GM12878 (cell line): ENCODE data around the gene NINL. TPM values are rescaled to one million over a fixed set of nuclear protein-coding genes. Genes with fewer than 3 reads are reported as not detected.
"Not testable (repeated sequence)": the region's sequence is repeated elsewhere in the genome, so short reads cannot be mapped to it uniquely, and the experiment has no call there.

Experiments
- ATAC-seq: fragments of 200-7000 bp; cut with Tn5 transposase; 3 replicates; pipeline ENCODE4 v1.9.1; 2020; ENCODE audit warnings: mild to moderate bottlenecking, moderate library complexity
- BruUV-seq: library from RNA; stranded (reverse); fragments of 400-500 nt; replicated peaks from 2 replicates; lab custom pipeline; 2021; lab: Mats Ljungman, UMichigan
- CTCF ChIA-PET: fragments of 300-600 bp; sonication (Branson Sonifier 250); formaldehyde crosslinking; extraction: SDS; loops from one replicate; lab custom pipeline; 2021; ENCODE audit warnings: inconsistent platforms; lab: Yijun Ruan, JAX
- POLR2A ChIA-PET: fragments of 350-600 bp; formaldehyde crosslinking; extraction: SDS; loops from one replicate; lab custom pipeline; 2021; ENCODE audit warnings: inconsistent platforms; lab: Charles Lee
- RAD21 ChIA-PET: fragments of 300-600 bp; sonication (Branson Sonifier 250); formaldehyde crosslinking; loops from one replicate; lab custom pipeline; 2023; ENCODE audit warnings: antibody characterized with exemption; ENCODE audit not compliant: unreplicated experiment; lab: Charles Lee
- SMC1A ChIA-PET: fragments of 300-600 bp; sonication (Branson Sonifier 250); formaldehyde crosslinking; loops from one replicate; lab custom pipeline; 2023; ENCODE audit not compliant: unreplicated experiment, uncharacterized antibody; lab: Charles Lee
- DNase-seq: peaks from one replicate; pipeline ENCODE4 v3.0.0-alpha.2; 2011; ENCODE audit warnings: low read depth, low spot score
- FAIRE-seq: peaks from 3 replicates; lab custom pipeline; 2011; peaks lifted over from hg19 to GRCh38; lab: Jason Lieb, UNC
- H2AFZ ChIP-seq: 2 replicates; pipeline ENCODE4 v1.6.0; 2011; ENCODE audit warnings: low read depth, low read length, control low read depth; ENCODE audit not compliant: control insufficient read depth
- H3K27ac ChIP-seq: 2 replicates; pipeline ENCODE4 v1.5.1; 2011; ENCODE audit warnings: control low read depth; ENCODE audit not compliant: control insufficient read depth, insufficient read depth
- H3K27me3 ChIP-seq, 2 experiments: replicated peaks in 1 of 2; 2 replicates each; pipeline versions ENCODE4 v1.6.0 to v1.6.1; 2011; ENCODE audit warnings: low read length in 1 of 2; ENCODE audit not compliant: control insufficient read depth in 2 of 2, insufficient read depth in 2 of 2
- H3K36me3 ChIP-seq, 2 experiments: 2 replicates each; pipeline ENCODE4 v1.5.1; 2011; ENCODE audit warnings: low read length in 1 of 2; ENCODE audit not compliant: control insufficient read depth in 2 of 2, insufficient read depth in 2 of 2
- H3K4me1 ChIP-seq: 2 replicates; pipeline ENCODE4 v1.6.1; 2011; ENCODE audit warnings: mild to moderate bottlenecking, low read length, moderate library complexity, mixed read lengths; ENCODE audit not compliant: control insufficient read depth, insufficient read depth
- H3K4me2 ChIP-seq: 2 replicates; pipeline ENCODE4 v1.6.0; 2011; ENCODE audit warnings: control low read depth; ENCODE audit not compliant: control insufficient read depth, insufficient read depth
- H3K4me3 ChIP-seq: fragments of 200-600 bp; sonication (generic); 2 replicates; pipeline ENCODE4 v1.5.1; 2016
- H3K79me2 ChIP-seq: 2 replicates; pipeline ENCODE4 v1.6.0; 2011; ENCODE audit warnings: low read length; ENCODE audit not compliant: control insufficient read depth, insufficient read depth
- H3K9ac ChIP-seq: 2 replicates; pipeline ENCODE4 v1.8.0; 2011; ENCODE audit warnings: low read length, control low read depth, mixed read lengths; ENCODE audit not compliant: control insufficient read depth, insufficient read depth
- H3K9me3 ChIP-seq: replicated peaks from 3 replicates; pipeline ENCODE4 v1.5.1; 2011; ENCODE audit warnings: mild to moderate bottlenecking, low read length; ENCODE audit not compliant: control insufficient read depth, insufficient read depth
- H4K20me1 ChIP-seq: 2 replicates; pipeline ENCODE4 v1.6.0; 2011; ENCODE audit not compliant: control insufficient read depth, insufficient read depth
- WGBS: methylation state at CpG from one replicate; pipeline ENCODE4 v1.1.6; 2016; ENCODE audit warnings: low lambda C conversion rate; ENCODE audit not compliant: insufficient replicate concordance, insufficient coverage; ENCODE audit errors: missing lambda C conversion rate; 5-methylcytosine and 5-hydroxymethylcytosine counted together
- in situ Hi-C: fragments of 300-500 bp; cut with MboI; formaldehyde crosslinking; loops from 9 replicates; pipeline ENCODE4 v1.14.3; 2018; ENCODE audit warnings: mixed read lengths
- intact Hi-C: fragments of 100-400 bp; cut with micrococcal nuclease; formaldehyde crosslinking; loops from one replicate; pipeline ENCODE4 v1.14.2; 2022; ENCODE audit not compliant: unreplicated experiment
- polyA plus RNA-seq, 11 experiments: library from polyadenylated mRNA; depleted of rRNA in 4 of 11; unstranded in 6 of 11; stranded (reverse) in 5 of 11; fragments of >200 nt; fragmentation: Nextera tagmentation in 4 of 11; fragmentation: Illumina TruSeq in 1 of 11; extraction: Ambion mirVana in 4 of 11; extraction: Trizol in 1 of 11; gene quantifications; 1 replicate in 1 of 11; 2 replicates in 10 of 11; pipeline versions ENCODE4 v1.2.1 to v1.2.3, GENCODE V29; 2011 to 2016; ENCODE audit warnings: inconsistent platforms in 2 of 11, missing spikeins in 2 of 11, low read depth in 1 of 11
- total RNA-seq, 4 experiments: library from RNA; depleted of rRNA in 3 of 4; stranded (reverse); fragments of >200 nt in 3 of 4; fragmentation: Illumina TruSeq in 1 of 4; extraction: Trizol in 1 of 4; gene quantifications; 2 replicates each; pipeline versions ENCODE4 v1.2.1 to v1.2.3, GENCODE V29; 2013 to 2021

The NINL gene
- total and polyA plus RNA-seq, 10 of the 15 experiments (the other 5 are each of a cell fraction or from before 2014, with no cell fraction given) = 0.04 to 0.77 (median 0.23) TPM; not detected in 1

- H3K27ac ChIP-seq, RAD21 ChIA-PET, POLR2A ChIA-PET, H3K4me2 ChIP-seq, H3K79me2 ChIP-seq, H3K9ac ChIP-seq, BruUV-seq, CTCF ChIA-PET, H3K36me3 ChIP-seq, H4K20me1 ChIP-seq, DNase-seq, H3K9me3 ChIP-seq, H3K4me3 ChIP-seq, H3K27me3 ChIP-seq, H2AFZ ChIP-seq, H3K4me1 ChIP-seq, intact Hi-C loops, SMC1A ChIA-PET, ATAC-seq, FAIRE-seq: not testable (repeated sequence)
- in situ Hi-C loops = loop anchor here (25.0 kb wide), 1 partner anchor 559 kb away; no protein-coding TSS in a partner anchor
- 78% methylated on average over 4 of the region's 9 CpGs for WGBS
These were observed 17.6 kb upstream of the NINL start for GRCh38 chr20:25602914-25603309.

DNA sequence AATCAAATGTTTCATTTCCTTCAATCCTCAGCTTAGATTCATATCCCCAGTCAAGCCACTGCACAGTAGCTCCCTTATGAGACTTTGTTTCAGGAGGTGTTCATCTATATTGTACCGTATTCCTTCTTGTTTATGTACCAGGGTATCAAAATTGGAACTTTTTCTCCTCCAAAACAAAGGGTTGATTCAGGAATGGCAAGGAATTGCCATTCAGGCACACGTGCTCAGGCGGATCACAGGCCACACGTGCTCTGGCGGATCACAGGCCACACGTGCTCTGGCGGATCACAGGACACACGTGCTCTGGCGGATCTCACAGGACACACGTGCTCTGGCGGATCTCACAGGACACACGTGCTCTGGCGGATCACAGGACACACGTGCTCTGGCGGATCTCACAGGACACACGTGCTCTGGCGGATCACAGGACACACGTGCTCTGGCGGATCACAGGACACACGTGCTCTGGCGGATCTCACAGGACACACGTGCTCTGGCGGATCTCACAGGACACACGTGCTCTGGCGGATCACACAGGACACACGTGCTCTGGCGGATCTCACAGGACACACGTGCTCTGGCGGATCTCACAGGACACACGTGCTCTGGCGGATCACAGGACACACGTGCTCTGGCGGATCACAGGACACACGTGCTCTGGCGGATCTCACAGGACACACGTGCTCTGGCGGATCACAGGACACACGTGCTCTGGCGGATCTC is 17.0 kb upstream of the NINL start:
- POLR2A ChIA-PET, H3K79me2 ChIP-seq, H3K4me3 ChIP-seq, H3K9me3 ChIP-seq, DNase-seq, H3K27me3 ChIP-seq, H3K36me3 ChIP-seq, ATAC-seq, intact Hi-C loops, H2AFZ ChIP-seq, H4K20me1 ChIP-seq, H3K9ac ChIP-seq, H3K4me2 ChIP-seq, RAD21 ChIA-PET, FAIRE-seq, SMC1A ChIA-PET, H3K27ac ChIP-seq, H3K4me1 ChIP-seq, BruUV-seq: not testable (repeated sequence)
- 82% methylated on average over 9 of the region's 39 CpGs for WGBS
- in situ Hi-C loops = loop anchor here (25.0 kb wide), 1 partner anchor 560 kb away; no protein-coding TSS in a partner anchor
- CTCF ChIA-PET = interaction anchor here (0.6 kb wide), 1 partner anchor 31 kb away, joined by 3 read pairs; no protein-coding TSS in a partner anchor
